ENCODE measurements around the gene NSL1. TPM values are rescaled to one million over a fixed set of nuclear protein-coding genes. Genes with fewer than 3 reads are reported as not detected.

The NSL1 gene
- total RNA-seq, 1 experiment from 2014 or later = 36.4 TPM

DNA sequence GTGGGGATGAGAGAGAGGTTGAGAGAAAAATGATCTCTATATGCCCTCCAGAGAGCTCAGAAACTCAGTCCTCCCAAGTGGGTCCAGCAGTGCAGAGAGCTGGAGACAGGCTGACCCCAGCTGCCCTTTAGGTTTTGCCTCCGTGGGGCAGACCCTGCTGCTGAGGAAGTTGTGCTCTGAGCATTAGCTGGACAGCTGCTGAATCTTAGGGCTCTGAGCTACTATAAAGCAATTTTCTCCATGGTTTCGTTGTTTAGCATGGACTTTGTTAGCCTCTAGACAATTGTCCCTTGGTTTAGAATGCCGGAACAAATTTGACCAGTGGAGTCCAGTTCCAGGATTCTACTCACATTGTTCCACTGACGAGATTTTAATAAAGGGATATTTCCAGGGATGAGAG, 114.0 kb downstream of the NSL1 start:
- Histone ChIP-seq H3K4me3 (replicated peaks in 1 of 2; ENCODE audit: low read depth in 1 of 2, low read length in 2 of 2) (no peak overlapping the region), H3K9me3 (ENCODE audit: control insufficient read depth in 1 of 2, insufficient read depth in 1 of 2, low read depth in 1 of 2, low read length in 2 of 2) (no peaks in the 10 kb centered on the region), H3K9me2 (ENCODE audit: insufficient read depth) (no peaks in the 10 kb centered on the region), H3K4me1 (ENCODE audit: control insufficient read depth in 1 of 2, insufficient read depth in 2 of 2, low read length in 2 of 2) (no peaks in the 10 kb centered on the region), H3K36me3 (ENCODE audit: control insufficient read depth in 1 of 2, insufficient read depth in 2 of 2, low read length in 2 of 2) (no peaks in the 10 kb centered on the region), H3K27me3 (ENCODE audit: insufficient read depth, low read length) (no peaks in the 10 kb centered on the region), H2AFZ (ENCODE audit: low read depth, low read length, poor library complexity, severe bottlenecking) (no peak overlapping the region), H3K27ac (ENCODE audit: low read depth, low read length) (no peak overlapping the region), H3K9ac (ENCODE audit: low read length) (no peak overlapping the region), H4K20me1 (ENCODE audit: insufficient read depth) (no peaks in the 10 kb centered on the region), H3K79me2 (ENCODE audit: insufficient read depth, low read length) (no peaks in the 10 kb centered on the region), H3K4me2 (ENCODE audit: low read length) (no peak overlapping the region)
- BruUV-seq (replicated peaks) = no TSS peak
- ATAC-seq (no peak), DNase-seq (ENCODE audit: low read depth, low spot score) (no peak)
- no peak for TF ChIP-seq POLR2A (IDR thresholded peaks at IDR 0.05; ENCODE audit: borderline replicate concordance, extremely low read depth, insufficient read depth, insufficient read length)
- no peak for TF ChIP-seq CBX3 (IDR thresholded peaks at IDR 0.05; ENCODE audit: low read depth)
- no peak for TF ChIP-seq FOSL1 (IDR thresholded peaks at IDR 0.05; ENCODE audit: low read depth)
- TF ChIP-seq SP1 (IDR thresholded peaks at IDR 0.05; ENCODE audit: low read depth) = no peak
- no peak for TF ChIP-seq RAD21 (IDR thresholded peaks at IDR 0.05; ENCODE audit: low read depth)
- no peak for TF ChIP-seq TCF7L2 (IDR thresholded peaks at IDR 0.05; ENCODE audit: borderline replicate concordance, extremely low read depth, insufficient read depth, insufficient read length)
- no peak for TF ChIP-seq ZFX (IDR thresholded peaks at IDR 0.05)
- no peak for TF ChIP-seq ELF1 (IDR thresholded peaks at IDR 0.05; ENCODE audit: borderline replicate concordance, low read depth)
- no peak for TF ChIP-seq REST (IDR thresholded peaks at IDR 0.05; ENCODE audit: low read depth)
- TF ChIP-seq EZH2phosphoT487 (IDR thresholded peaks at IDR 0.05; ENCODE audit: borderline replicate concordance) = no peak
- TF ChIP-seq, protein P1, sequence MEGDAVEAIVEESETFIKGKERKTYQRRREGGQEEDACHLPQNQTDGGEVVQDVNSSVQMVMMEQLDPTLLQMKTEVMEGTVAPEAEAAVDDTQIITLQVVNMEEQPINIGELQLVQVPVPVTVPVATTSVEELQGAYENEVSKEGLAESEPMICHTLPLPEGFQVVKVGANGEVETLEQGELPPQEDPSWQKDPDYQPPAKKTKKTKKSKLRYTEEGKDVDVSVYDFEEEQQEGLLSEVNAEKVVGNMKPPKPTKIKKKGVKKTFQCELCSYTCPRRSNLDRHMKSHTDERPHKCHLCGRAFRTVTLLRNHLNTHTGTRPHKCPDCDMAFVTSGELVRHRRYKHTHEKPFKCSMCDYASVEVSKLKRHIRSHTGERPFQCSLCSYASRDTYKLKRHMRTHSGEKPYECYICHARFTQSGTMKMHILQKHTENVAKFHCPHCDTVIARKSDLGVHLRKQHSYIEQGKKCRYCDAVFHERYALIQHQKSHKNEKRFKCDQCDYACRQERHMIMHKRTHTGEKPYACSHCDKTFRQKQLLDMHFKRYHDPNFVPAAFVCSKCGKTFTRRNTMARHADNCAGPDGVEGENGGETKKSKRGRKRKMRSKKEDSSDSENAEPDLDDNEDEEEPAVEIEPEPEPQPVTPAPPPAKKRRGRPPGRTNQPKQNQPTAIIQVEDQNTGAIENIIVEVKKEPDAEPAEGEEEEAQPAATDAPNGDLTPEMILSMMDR (IDR thresholded peaks at IDR 0.05 in 2 of 3, conservative IDR thresholded peaks at IDR 0.05 in 1 of 3; ENCODE audit: borderline replicate concordance in 1 of 3, insufficient read depth in 1 of 3, low read depth in 2 of 3, low read length in 2 of 3) = no peak
- no peak for TF ChIP-seq MAX (IDR thresholded peaks at IDR 0.05)
- TF ChIP-seq EGR1 (IDR thresholded peaks at IDR 0.05; ENCODE audit: low read depth) = no peak
- no peak for TF ChIP-seq JUND (IDR thresholded peaks at IDR 0.05)
- no peak for TF ChIP-seq CEBPB (IDR thresholded peaks at IDR 0.05; ENCODE audit: low read depth)
- TF ChIP-seq POLR2AphosphoS5 (IDR thresholded peaks at IDR 0.05; ENCODE audit: low read depth, low read length) = no peak
- no peak for TF ChIP-seq SIN3A (IDR thresholded peaks at IDR 0.05; ENCODE audit: low read depth)
- TF ChIP-seq ZNF274 (IDR thresholded peaks at IDR 0.05; ENCODE audit: low read depth, low read length) = no peak
- TF ChIP-seq, protein P2, sequence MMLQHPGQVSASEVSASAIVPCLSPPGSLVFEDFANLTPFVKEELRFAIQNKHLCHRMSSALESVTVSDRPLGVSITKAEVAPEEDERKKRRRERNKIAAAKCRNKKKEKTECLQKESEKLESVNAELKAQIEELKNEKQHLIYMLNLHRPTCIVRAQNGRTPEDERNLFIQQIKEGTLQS (IDR thresholded peaks at IDR 0.05) = no peak
- TF ChIP-seq YY1 (IDR thresholded peaks at IDR 0.05; ENCODE audit: extremely low read depth, insufficient replicate concordance, low read depth, low read length) = no peak
- CTCF ChIA-PET = interaction anchor here (0.7 to 1.9 kb wide), 2 partner anchors 13 to 222 kb away, joined by 4 to 6 read pairs; no protein-coding TSS in a partner anchor
- POLR2A ChIA-PET = no interaction called here
- RAD21 ChIA-PET (ENCODE audit: low non-redundant PET in 1 of 2, low total read pairs in 2 of 2, uncharacterized antibody in 2 of 2, unreplicated experiment in 2 of 2) = no interaction called here
- intact Hi-C loops (cut with micrococcal nuclease) = no loop called here
